ENCODE data around the gene IFI30.

DNA sequence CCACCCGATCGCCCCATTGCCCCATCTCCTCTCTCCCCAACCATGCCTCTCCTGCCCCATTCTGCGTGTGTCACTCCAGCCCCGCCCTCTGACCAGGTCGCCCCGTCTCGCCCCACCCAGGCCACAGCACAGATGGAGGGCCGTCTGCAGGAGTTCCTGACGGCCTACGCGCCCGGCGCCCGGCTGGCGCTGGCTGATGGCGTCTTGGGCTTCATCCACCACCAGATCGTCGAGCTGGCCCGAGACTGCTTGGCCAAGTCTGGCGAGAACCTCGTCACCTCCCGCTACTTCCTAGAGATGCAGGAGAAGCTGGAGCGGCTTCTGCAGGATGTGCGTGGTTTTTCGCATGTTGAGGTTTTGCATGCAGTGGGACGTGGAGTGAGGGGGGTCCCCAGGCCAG lies 49.8 kb upstream of the IFI30 start:
- no peak for TF ChIP-seq CTCF (IDR thresholded peaks at IDR 0.05)
- no peak for TF ChIP-seq FOXP4 (CRISPR knock-in tag; IDR thresholded peaks at IDR 0.05)
- TF ChIP-seq SMAD4 (CRISPR knock-in tag; IDR thresholded peaks at IDR 0.05): no peak
- no peak for TF ChIP-seq MXD4 (CRISPR knock-in tag; IDR thresholded peaks at IDR 0.05; ENCODE audit: borderline replicate concordance)
- no peak for TF ChIP-seq NR1H2 (CRISPR knock-in tag; IDR thresholded peaks at IDR 0.05)
- TF ChIP-seq NR3C1 (CRISPR knock-in tag; conservative IDR thresholded peaks at IDR 0.05; ENCODE audit: low read depth): no peak
- no peak for TF ChIP-seq RELA (CRISPR knock-in tag; IDR thresholded peaks at IDR 0.05; ENCODE audit: borderline replicate concordance)
- no peak for TF ChIP-seq E2F4 (CRISPR knock-in tag; IDR thresholded peaks at IDR 0.05; ENCODE audit: borderline replicate concordance, low read depth)

All from WTC11 (cell line).